Measurements from ENCODE around the gene WBP1L.

Gene WBP1L

DNA sequence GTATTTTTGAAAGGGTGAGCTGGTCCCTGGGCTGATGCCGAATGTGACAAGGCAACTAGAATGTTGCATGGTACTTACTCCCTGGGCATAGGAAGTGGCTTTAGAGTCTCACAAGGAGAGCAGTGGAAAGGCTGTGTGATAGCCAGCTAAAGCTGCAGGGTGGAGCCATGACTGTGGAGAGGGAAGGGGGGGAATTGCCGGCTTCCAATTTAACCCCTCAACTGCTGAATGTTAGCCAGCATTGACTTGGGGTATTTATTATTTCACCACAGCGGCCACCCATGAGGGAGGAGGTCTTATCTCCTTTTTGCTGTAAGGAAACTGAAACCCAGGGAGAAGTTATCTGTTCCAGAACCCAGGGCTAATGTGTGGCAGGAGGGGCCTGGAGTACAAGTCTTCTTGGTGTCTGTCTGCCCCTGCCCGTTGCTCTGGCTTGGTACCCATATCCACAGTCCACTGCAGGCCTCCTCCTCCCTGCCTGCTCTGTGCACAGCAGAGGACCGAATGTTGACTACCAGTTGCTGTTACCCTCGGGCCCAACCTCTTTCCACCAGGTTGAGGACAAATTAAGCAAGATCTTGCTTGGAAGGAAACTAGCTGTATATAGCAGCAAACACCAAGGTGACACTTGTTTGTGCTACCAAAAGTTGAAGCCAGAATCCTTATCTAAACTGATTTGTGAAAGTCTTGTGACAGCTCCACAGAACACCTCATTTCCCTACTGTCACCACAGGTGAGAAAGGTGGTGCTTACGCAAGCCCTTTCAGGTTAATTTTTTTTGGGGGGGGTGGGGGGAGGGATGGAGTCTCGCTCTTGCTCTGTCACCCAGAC lies 37.6 kb downstream of the WBP1L start:
- DNase-seq = peak; percentile 56

DNA sequence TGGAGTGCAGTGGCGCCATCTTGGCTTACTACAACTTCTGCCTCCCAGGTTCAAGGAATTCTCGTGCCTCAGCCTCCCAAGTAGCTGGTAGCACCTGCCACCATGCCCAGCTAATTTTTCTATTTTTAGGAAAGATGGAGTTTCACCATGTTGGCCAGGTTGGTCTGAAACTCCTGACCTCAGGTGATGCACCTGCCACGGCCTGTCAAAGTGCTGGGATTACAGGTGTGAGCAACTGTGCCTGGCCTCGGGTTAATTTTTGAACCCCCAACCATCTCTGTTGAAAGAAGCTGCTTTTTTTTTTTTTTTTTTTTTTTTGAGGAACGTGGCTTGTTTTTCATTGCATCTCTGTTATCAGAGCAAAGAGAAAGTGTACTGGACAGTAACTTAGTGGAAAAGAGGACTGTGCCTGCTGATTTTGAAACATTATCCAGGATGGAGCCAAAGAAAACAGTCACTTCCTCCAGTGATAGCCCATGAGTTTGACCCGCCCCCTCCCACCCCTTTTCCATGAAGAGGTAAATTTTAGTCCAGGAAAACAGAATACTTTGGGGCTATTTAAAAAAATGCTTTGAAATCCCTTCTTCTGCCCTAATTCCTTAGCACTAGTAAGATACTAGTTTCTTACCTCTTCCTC lies 38.3 kb downstream of the WBP1L start:
- DNase-seq = no peak

DNA sequence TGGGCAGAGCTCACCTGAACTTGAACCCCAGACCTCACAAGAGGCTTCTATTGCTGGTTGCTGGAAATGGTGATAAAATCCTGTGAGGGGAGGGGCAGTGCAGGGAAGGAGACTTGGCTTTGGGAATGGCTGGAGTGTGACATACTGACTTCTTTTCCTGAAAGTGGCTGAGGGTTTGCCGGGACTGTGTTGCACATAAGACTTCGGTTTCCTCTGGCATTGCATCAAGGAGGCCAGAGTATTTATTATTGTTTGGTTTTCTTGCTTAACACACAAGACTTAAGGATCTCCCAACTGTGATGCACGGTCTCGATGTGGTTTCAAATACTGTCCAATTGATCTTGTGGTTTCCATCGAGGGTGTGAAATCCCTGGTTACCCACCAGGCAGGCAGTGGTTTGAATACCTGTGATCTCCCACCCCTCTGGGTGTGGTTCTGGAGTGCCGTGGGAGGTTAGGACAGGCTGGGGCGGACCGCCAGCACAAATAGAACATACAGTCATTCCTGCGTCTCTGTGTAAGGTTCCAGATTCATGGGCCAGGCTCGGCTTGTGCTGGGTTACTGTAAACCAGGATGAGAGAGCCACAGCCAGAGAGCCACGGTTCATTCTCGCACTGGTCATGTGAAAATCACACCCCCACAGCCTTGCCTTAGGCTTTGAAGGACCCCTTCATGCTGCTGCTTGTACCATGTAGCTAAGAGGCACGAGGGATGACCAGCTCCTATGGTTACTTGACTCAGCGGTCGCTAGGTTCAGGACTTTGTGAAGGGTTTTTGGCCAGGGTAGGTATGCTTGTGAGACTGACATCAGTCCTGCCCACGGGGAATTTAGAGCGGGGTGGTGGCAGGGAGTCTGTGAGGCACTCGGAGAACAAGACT lies 39.2 kb downstream of the WBP1L start:
- peak; percentile 78 for DNase-seq

DNA sequence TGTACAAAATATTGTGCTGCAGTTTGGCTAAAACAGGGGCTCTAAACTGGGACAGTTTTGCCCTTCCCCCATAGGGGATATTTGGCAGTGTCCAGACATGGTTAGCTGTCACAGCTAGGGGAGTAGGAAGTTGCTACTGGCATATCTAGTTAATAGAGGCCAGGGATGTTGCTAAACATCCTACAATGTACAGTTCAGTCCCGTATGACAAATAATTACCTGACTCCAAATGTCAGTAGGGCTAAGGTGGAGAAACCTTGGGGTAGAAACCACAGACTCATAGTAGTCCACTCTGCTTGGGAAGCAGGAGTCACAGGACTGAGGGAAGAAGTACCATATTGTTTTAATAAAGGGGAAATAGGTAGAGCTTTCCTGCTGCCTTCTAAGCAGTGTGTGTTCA lies 39.8 kb downstream of the WBP1L start:
- no peak for DNase-seq

DNA sequence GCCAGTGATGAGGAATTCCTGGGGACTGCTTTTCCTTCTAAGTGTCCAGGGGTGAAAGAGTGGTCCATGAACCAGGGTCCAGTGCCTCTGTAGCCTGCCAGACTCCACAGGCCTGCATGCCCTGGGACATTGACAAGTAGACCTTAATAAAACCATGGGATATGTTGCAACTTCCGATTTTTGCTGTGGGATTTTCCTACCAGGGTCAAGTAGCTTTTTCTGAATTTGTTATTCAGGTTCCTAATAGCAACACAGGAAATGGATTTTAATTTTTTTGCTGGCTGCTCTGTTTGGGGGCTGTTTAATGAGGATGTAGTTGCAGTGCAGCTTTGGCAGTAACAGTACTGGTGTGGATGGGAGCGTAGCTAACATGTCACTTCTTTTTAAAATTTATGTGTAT lies 42.1 kb downstream of the WBP1L start:
- DNase-seq = no peak

DNA sequence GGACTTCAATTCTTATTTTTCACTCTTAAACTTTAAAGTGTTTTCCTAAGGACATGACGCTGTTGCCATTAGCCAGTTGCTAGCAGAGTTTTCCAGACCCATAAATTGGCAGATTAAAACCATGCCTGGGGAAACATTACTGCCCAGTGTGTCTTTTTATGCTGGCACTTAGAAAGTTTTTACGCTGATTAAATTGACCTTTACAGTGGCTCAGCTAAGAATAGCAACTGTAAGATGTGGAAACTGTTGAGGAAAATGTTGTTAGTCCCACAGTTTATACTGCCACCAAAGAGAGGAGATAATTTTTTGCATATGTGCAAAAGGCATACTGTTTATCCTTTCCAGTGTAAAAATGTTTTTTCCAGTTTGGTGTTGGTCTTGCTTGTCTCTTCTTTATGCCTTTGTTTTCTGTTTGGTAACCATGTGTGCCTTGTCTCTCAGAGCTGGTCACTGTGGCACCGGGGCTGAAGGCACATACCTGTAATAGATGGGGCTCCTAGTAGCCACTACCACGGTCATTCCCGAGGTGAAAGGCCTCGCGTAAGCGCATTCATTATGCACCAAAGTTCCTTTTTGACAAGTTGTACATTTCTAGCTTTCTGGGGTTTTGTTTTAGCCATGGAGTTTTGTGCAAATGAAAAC lies 48.1 kb downstream of the WBP1L start:
- DNase-seq = no peak

DNA sequence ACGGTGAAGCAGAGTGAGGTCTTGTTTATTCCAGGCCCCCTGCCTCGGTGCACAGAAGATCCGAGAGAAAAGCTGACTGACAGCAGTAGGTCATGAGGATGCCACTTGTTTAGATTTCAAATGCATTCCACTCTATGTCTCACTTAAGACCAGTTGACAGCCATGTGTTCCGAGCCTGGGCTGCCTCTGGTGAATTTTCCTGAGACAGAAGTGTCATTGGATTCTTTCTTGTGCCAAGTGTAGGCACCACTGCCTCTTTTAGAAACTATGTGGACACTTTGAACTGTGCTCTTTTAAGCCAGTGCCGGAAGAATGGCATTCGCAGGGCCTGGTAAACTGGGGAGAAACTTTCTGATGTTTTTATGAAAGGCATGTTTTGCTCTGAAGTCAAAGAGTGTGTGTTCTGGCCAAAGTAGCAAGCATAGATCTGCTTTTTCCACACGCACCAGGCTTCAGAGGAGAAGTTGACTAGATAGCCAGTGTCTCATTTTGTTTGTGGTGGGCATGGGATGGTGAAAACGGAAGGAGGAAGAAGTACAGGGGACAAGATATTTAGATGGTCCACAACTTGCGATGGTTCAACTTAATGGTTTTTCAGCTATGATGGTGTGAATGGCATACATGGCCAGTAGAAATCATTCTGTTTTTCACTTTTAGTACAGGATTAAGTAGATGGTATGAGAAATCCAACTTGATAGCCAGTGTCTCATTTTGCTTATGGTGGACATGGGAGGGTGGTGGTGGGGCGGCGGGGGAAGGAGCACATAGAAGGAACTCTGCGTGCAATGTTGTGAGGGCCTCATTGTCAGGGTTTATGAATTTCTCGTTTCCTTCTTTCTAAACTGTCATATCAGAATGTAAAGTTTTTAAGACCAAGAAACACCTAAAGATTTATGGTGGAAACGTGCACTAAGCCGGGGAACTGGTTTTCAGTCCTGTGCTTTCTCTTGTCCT lies 52.0 kb downstream of the WBP1L start:
- no peak for DNase-seq

DNA sequence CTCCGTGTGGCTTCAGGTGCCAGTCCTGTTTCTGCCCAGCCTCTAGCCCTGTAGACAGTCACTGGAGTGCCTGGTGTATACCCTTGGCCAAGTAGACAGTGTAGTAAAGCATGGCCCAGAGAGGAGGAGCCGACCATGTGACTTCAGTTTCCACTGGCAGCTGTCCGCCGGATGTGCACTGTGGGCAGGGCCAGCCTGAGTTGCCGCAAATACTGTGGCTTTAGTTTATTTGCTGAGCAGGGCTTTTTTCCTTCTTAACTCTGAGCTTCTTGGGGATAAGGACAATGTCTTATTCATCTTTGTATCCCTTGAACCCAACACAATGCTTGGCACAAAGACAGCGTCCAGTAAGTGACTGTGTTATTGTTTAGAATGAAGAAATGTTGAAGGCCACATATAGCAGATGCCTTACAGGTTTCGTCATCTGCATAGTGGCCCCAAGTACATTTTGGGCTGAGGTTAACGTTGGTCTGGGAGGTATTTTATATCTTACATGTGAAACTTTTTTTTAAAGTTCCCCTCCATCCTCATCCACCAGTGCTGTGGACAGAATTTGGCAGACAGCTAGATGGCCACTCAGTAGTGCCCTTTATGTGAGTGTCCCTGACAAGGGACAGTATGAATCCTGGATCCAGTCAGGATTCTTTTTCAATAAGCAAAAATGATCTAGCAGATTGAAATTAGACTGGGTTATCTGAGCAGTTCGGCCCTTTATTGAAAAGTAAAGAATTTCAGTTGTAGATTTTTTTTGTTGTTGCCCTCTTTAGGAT lies 52.8 kb downstream of the WBP1L start:
- peak; percentile 91 for DNase-seq

DNA sequence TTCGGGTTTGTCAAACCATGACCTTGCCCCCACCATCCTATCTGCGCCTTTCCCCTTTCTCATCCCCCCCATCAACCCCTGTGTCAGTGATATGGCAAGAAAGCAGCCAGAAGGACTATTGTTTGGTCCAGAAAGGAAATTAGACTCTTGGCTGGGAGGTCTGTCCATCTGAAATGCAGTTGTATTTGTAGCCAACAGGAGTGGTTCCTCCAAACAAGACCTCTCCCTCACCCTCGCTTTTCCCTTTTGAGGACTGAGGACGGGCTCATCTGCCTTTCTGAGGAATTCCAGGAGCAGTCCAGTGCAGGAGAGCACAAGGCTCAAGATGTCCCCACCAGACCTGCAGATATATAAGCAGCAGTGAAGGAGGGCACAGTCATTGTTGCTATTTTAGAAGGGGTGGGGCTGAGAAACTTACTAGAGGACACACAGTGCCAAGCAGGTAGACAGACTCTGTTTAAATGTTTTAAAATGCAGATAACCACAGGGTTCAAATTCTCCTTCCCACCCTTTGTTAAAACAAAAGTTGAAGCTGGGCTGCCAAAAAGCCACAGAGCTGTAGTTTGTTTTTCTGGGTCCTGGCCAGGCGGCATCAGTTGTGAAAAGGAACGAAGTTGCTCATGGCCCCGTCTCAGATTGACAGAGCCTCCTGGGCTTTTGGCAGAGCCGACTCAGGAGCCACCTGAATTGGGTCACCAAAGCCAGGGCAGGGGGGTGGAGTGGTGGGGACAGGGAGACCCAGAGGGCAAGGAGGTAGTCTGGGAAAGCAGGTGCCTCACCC lies 56.1 kb downstream of the WBP1L start:
- DNase-seq = peak; percentile 62

DNA sequence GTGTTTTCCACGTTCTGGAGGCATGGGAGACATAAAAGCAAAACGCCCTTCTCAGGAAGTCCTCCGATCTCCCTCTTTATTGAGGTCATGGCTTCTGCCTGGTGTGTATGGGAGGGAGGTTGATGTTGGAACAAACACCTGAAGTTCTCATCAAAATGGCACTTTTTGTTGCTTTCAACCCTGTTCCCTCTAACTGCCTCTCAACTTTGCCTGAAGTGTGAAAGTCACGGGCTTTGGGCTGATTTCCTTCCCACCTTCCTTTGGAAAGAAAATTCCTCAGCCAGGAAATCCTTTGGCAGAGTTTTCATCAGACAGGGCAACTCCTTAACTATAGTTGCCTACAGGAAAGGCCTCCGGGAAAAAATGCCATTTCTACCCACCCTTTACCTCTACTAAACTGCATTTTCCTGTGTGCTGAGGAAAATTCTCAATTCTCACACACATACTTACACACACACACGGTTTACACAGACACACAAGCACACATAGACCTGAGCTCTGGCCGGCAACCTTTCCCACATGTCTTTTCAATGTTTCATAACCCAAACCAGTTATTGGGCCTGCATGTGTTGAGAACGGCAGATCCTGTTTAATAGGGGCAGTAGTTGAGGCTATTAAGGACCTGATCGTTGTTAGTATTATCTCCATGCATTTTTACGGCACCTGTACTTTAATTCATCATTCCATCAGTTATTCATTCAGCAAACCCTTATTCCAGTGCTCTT lies 57.0 kb downstream of the WBP1L start:
- no peak for DNase-seq

DNA sequence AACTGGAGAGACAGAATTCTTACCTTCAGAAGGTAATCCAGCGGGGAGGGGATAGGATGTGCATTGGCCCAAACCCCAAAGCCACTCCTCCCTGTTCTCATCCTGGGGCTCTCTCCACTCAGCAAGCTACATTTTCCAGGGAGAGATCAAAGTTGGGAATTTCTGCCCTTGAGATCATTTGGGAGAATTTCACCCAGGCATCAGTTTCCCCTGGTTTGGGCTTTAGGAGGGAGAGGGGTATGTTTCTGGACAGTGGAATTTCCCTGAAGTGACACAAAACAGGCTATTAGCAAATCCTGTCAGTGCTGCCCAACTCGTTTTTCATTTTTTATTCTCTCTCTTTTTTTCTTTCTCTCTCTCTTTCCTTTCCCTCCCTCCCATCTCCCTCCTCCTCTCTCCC lies 57.7 kb downstream of the WBP1L start:
- DNase-seq = peak; percentile 13

DNA sequence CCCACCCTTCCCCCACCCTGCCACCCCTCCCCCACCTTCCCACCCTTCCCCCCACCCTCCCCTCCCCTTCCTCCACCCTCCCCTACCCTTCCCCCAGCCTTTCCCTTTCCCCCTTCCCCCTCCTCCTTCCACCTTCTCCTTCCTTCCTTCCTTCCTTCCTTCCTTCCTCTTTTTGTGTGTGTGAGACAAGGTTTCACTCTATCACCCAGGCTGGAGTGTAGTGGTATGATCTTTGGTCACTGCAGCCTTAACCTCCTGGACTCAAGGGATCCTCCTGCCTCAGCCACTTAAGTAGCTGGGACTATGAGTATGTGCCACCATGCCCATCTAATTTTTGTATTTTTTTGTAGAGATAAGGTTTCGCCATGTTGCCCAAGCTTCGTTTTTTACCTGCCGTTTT lies 58.2 kb downstream of the WBP1L start:
- DNase-seq = peak; percentile 12

DNA sequence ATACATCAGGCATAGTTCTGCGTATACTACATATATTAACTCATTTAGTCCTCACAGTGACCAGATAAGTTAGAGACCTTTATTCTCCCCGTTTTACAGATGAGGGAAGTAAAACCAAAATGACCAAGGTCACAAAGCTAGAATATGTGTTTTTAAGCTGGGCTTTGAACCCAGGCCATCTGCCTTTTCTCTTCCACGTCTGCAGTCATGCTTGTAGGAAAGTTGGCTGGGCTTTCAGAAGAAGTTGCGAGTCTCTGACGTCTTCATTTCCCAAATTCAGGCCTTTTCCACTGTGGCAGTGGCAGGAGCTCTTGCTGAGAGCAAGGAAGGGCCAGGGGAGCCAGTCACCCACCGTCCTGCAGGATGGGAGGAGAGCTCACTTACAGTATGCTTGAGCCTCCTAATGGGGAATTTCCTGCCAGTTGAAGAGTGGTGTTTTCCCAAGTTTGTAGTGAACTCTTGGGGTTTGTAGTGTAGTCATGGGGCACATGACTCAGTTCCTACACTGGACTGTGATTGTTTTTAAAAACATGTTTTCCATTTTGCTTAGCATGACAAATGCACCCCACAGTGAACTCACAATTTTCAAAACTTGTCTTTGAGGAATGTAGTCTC lies 59.3 kb downstream of the WBP1L start:
- peak; percentile 49 for DNase-seq

DNA sequence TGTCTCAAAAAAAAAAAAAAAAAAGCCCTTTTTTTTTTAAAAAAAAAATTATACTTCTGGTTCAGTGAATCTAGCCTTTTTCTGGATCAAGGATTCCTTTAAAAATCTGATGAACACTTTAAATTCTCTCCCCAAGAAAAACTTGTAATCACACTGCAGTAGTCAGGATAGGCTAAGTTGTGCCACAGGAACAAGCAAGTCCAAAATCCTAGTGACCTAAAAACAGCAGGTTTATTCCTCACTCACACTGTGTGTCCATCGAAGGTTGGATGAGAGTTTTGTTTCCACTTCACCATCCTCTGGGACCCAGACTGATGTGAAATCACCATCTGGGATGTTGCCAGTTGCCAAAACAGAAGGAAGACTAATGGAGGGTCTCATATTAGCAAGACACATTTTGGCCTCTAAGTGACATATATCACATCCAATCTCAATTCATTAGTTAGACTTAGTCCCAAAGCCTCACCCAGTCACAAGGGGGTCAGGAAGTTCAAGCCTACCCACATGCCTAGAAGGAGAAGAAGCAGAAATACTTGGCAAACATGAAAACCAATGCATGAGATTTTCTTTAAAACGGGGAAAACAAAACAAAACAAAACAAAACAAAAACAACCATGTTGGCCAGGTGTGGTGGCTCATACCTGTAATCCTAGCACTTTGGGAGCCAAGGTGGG lies 60.8 kb downstream of the WBP1L start:
- peak; percentile 12 for DNase-seq

DNA sequence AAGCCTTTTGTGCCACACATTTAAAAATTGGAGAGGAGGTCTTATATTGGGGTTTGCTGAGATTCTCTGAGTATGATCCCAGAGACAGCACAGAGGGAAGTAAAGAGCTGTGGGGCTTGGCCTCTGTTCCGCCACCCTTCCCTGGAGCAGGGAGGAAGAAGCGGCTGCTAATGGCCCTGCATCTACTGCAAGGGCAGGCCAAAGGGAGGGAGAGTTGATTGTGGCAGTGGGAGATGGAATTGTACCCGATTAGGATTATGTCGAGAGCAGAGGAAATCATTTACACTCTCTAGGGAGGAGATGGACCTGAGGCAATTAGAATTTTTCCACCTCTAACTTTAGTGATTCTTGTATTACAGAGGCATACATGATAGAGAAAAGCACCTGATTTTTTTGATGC lies 64.6 kb downstream of the WBP1L start:
- DNase-seq = no peak

DNA sequence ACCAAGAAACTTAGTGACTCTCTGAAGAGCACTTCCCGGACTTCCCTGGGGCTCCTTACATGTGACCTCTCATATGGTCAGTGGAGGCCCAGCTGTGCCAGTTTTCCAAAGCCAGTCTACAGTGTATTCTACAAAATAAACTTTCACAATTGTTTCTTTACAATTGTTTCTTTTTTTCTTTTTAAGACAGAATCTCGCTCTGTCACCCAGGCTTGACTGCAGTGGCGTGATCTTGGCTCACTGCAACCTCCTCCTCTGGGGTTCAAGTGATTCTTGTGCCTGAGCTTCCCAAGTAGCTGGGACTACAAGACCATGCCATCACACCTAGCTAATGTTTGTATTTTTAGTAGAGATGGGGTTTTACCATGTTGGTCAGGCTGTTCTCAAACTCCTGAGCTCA lies 67.6 kb downstream of the WBP1L start:
- no peak for DNase-seq

DNA sequence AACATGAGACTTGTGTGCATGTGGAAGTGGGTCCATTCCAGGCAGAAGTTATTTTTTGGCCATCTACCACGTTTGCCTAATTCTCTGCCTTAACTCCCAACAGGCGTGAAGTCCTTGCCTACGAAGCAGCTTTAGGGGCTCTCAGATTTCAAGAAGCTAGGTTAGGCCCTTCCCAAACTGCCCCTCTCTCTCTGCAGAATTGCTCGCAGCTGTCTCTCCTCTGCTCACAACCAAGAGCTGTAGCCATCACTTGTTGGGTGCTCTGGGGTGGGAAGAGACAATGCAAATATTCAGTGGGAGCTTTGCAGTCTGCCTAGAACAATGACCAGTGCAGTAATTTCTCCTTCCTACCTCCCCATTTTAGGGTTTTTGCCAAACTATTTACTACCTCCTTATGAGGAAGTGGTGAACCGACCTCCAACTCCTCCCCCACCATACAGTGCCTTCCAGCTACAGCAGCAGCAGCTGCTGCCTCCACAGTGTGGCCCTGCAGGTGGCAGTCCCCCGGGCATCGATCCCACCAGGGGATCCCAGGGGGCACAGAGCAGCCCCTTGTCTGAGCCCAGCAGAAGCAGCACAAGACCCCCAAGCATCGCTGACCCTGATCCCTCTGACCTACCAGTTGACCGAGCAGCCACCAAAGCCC lies 68.6 kb downstream of the WBP1L start:
- DNase-seq = no peak

DNA sequence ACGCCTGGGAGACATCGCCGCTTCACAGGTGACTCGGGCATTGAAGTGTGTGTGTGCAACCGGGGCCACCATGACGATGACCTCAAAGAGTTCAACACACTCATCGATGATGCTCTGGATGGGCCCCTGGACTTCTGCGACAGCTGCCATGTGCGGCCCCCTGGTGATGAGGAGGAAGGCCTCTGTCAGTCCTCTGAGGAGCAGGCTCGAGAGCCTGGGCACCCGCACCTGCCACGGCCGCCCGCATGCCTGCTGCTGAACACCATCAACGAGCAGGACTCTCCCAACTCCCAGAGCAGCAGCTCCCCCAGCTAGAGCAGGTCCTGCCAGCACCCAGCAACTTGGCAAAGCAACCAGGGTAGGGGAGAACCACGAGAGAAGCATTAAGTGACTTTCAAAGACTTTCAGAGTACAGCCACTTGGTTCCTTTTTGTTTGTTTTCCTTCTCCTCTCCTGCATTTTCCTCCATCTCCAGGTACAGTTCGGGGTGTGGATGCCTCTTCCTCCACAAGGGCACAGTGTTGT lies 69.3 kb downstream of the WBP1L start:
- no peak for DNase-seq

Data from left hindlimb (tissue), 1 donor.